Adrenal gland (tissue), 12 donors: Measurements from ENCODE around the gene PIP4K2C. TPM values are rescaled to one million over a fixed set of nuclear protein-coding genes. Genes with fewer than 3 reads are reported as not detected.

Experiments used
- DNase-seq, 7 donors: peaks; one replicate each; pipeline ENCODE4 v3.0.0-alpha.2; 2019 to 2020
- H3K27ac ChIP-seq, 5 donors: fragments of 200-600 bp; sonication (generic) in 4 of 5; 1 replicate in 3 of 5; 2 replicates in 2 of 5; pipeline versions ENCODE4 v1.5.1 to v1.8.0; 2016 to 2020; ENCODE audit warnings: mild to moderate bottlenecking in 1 of 5
- H3K27me3 ChIP-seq: fragments of 200-600 bp; 2 replicates; pipeline ENCODE4 v1.8.0; 2021
- H3K36me3 ChIP-seq, 2 donors: fragments of 200-600 bp; replicated peaks in 1 of 2; 1 replicate in 1 of 2; 2 replicates in 1 of 2; pipeline versions ENCODE4 v1.5.1 to v1.8.0; 2018 to 2022
- H3K4me1 ChIP-seq, 2 donors: fragments of 200-600 bp; replicated peaks in 1 of 2; 1 replicate in 1 of 2; 2 replicates in 1 of 2; pipeline versions ENCODE4 v1.5.1 to v1.8.0; 2018 to 2021
- H3K4me3 ChIP-seq, 4 donors: fragments of 200-600 bp; sonication (generic) in 3 of 4; one replicate each; pipeline ENCODE4 v1.5.1; 2016 to 2018
- H3K9me3 ChIP-seq, 3 donors: fragments of 200-600 bp; sonication (generic) in 1 of 3; replicated peaks in 1 of 3; 1 replicate in 2 of 3; 2 replicates in 1 of 3; pipeline versions ENCODE4 v1.5.1 to v1.8.0; 2016 to 2021
- POLR2A ChIP-seq, 2 donors: fragments of 450-650 bp; IDR thresholded peaks; one replicate each; pipeline ENCODE4 v1.6.1; 2017; ENCODE audit warnings: antibody characterized with exemption in 2 of 2, mild to moderate bottlenecking in 2 of 2, moderate library complexity in 1 of 2
- WGBS, 4 donors: extraction: QIAGEN DNeasy Blood & Tissue Kit in 2 of 4; methylation state at CpG; one replicate each; pipeline versions ENCODE4 v1.1.5 to v1.1.7; 2013 to 2017; 5-methylcytosine and 5-hydroxymethylcytosine counted together
- intact Hi-C, 2 donors: fragments of 100-400 bp; cut with DNase I; formaldehyde crosslinking; loops; one replicate each; pipeline versions ENCODE4 v1.14.1 to v1.15.0; 2022 to 2023
- polyA plus RNA-seq, 3 donors: library from polyadenylated mRNA; stranded (reverse); fragments of 200-250 nt in 2 of 3; fragments of 350-450 nt in 1 of 3; fragmentation: Illumina TruSeq in 1 of 3; extraction: RNeasy Lipid Tissue Mini Kit (QIAGEN cat#74804) in 1 of 3; gene quantifications; one replicate each; pipeline ENCODE4 v1.2.3, GENCODE V29; 2013 to 2014
- total RNA-seq, 9 donors: library from RNA; depleted of rRNA in 4 of 9; stranded (reverse); fragments of >200 nt in 4 of 9; fragments of 120-200 nt in 1 of 9; fragmentation: NEBNext Ultra II Directional in 1 of 9; extraction: Animal tissue kit (Norgen Biotek cat#: 25700) in 1 of 9; gene quantifications; one replicate each; pipeline versions ENCODE4 v1.1.0 to v1.2.4, GENCODE V29; 2013 to 2023
- TF ChIP-seq, protein P1 (sequence below), 6 experiments: fragments of 450-650 bp in 4 of 6; fragments of 200-600 bp in 2 of 6; sonication (generic) in 1 of 6; IDR thresholded peaks; 1 replicate in 5 of 6; 2 replicates in 1 of 6; pipeline versions ENCODE4 v1.5.1 to v1.8.0; 2016 to 2021; ENCODE audit warnings: antibody characterized with exemption in 6 of 6, mild to moderate bottlenecking in 2 of 6, moderate library complexity in 1 of 6
- donor health status: healthy with polysubstance abuse.
- donor health status: Bipolar disorder and iron deficiency.
- donor health status: DM: yes; HTN: yes; CAD: no.
- donor health status: DM: no; HTN: no; CAD: no.
- donor health status: DM: no; HTN: no; CAD: no.
- donor health status: DM: yes; HTN: yes; CAD: no.

PIP4K2C gene
- total and polyA plus RNA-seq, 12 donors, result 8.1 to 75.9 (median 28.2) TPM

DNA sequence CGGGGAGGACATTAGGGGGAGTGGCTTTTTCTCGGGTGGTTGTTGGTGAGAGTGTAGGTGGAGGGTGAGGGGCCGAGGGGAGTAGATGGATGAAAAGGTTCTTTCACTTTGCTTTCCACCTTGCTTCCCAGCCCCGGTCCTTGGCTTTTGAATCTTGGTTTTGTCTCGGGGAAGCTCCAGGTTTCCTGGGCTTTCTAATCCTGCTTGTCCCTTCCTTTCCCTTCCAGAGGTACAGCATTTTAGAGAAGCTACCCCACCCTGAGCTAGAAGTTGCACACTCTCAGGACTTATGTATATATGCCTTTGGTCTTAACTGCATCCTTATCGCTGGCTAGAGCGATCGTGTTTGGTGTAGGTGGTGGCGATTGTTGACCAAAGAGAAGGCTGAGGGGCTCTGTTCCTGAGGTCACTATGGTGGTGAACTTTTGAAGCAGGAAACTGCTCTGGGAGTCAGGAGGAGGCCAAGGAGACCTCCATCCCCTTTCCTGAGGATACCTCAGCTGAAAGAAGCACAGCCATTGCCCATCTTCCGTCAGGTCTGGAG is 862 bp downstream of the PIP4K2C start:
- H3K4me3 ChIP-seq, result peak overlapping the region; percentile 75 to 97 (median 87)
- H3K4me1 ChIP-seq, result peaks cover 7 to 14% of the 10 kb centered on the region in 2 donors
- peaks cover 0 to 7% of the 10 kb centered on the region in 2 donors for H3K36me3 ChIP-seq
- intact Hi-C loops, result no loop called here
- no peak for DNase-seq
- no peaks in the 10 kb centered on the region for H3K27me3 ChIP-seq
- TF ChIP-seq POLR2A (IDR thresholded peaks at IDR 0.05), result no peak
- TF ChIP-seq, protein P1, sequence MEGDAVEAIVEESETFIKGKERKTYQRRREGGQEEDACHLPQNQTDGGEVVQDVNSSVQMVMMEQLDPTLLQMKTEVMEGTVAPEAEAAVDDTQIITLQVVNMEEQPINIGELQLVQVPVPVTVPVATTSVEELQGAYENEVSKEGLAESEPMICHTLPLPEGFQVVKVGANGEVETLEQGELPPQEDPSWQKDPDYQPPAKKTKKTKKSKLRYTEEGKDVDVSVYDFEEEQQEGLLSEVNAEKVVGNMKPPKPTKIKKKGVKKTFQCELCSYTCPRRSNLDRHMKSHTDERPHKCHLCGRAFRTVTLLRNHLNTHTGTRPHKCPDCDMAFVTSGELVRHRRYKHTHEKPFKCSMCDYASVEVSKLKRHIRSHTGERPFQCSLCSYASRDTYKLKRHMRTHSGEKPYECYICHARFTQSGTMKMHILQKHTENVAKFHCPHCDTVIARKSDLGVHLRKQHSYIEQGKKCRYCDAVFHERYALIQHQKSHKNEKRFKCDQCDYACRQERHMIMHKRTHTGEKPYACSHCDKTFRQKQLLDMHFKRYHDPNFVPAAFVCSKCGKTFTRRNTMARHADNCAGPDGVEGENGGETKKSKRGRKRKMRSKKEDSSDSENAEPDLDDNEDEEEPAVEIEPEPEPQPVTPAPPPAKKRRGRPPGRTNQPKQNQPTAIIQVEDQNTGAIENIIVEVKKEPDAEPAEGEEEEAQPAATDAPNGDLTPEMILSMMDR (IDR thresholded peaks at IDR 0.05), result no peak
- WGBS, 4 donors, result 40 to 51% (median 46%) methylated on average over 10 of the region's 10 CpGs
- no peaks in the 10 kb centered on the region for H3K9me3 ChIP-seq
- H3K27ac ChIP-seq, result peak overlapping the region in 1 of 5 donors; percentile 49

DNA sequence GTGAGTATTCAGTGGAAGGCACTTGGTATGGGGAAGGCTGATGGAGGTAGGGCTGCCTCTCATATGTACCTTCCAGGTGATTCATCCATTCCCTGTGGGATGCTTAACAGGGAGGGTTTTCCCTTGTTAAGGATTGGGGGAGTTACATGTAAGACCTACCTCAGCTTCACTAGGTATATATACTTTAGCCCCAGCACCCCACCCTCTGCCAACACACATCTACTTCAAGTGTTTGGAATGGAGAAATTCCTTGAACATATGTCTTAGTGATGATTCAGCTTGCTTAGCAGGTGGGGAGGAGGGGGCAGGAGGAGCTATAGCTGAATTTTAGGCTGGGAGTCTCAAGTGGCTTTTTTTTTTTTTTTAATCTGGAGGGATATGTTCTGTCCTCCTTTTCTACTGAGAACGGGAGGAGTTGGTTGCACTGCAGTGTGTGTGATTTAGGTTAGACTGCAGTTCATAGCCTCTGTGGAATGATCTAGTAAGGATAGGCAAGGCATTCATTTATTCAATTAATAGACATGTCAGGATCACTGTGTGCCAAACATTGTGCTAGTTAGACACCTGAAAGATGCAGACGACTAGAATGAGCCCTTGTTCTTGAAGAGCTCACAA is 1.7 kb downstream of the PIP4K2C start:
- Histone ChIP-seq H3K36me3 (peaks cover 0 to 9% of the 10 kb centered on the region in 2 donors), H3K4me1 (peaks cover 7 to 14% of the 10 kb centered on the region in 2 donors), H3K4me3 (no peak overlapping the region), H3K9me3 (no peaks in the 10 kb centered on the region), H3K27me3 (no peaks in the 10 kb centered on the region), H3K27ac (no peak overlapping the region)
- DNase-seq, result no peak
- TF ChIP-seq, protein P1 (IDR thresholded peaks at IDR 0.05), result no peak
- no peak for TF ChIP-seq POLR2A (IDR thresholded peaks at IDR 0.05)
- WGBS, 4 donors, result 75 to 85% (median 76%) methylated on average over 2 of the region's 2 CpGs
- intact Hi-C loops, result no loop called here

- 89 to 94% (median 92%) methylated on average over 4 of the region's 4 CpGs for WGBS, 4 donors
- H3K36me3 ChIP-seq, result peaks cover 0 to 14% of the 10 kb centered on the region in 2 donors
- no peak overlapping the region for H3K27ac ChIP-seq
- intact Hi-C loops, result no loop called here
- TF ChIP-seq, protein P1 (IDR thresholded peaks at IDR 0.05), result no peak
- TF ChIP-seq POLR2A (IDR thresholded peaks at IDR 0.05), result no peak
- no peaks in the 10 kb centered on the region for H3K9me3 ChIP-seq
- H3K4me3 ChIP-seq, result no peak overlapping the region
- H3K27me3 ChIP-seq, result no peaks in the 10 kb centered on the region
- H3K4me1 ChIP-seq, result peaks cover 7 to 14% of the 10 kb centered on the region in 2 donors
- DNase-seq, result no peak
These were observed 2.2 kb downstream of the PIP4K2C start for GRCh38 chr12:57593187-57593586.

DNA sequence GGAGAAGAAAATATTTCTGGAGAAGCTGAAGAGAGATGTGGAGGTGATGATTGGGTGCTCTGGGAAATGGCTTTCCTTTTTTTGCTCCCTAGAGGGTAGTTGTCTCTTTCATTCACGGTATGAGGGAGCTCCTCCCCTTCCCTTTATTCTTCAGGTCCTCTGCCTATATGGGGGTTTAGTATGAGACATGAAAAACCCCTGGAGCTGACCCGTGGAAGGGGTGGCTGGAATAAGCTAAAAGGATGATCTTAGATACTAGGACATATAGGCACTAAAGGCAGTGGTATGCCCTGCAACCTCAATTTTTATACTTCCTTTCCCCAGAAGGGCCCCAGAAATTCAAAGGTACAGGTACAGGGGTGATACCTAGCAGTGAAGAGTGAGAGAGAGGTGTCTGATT is 9.4 kb downstream of the PIP4K2C start:
- 63 to 87% (median 75%) methylated on average over 2 of the region's 2 CpGs for WGBS, 4 donors

More for the DNA sequence above, 9.4 kb downstream of the PIP4K2C start:
- no peak for DNase-seq
- peaks cover 14 to 15% of the 10 kb centered on the region in 2 donors for H3K4me1 ChIP-seq
- peaks cover 0 to 43% of the 10 kb centered on the region in 2 donors for H3K36me3 ChIP-seq
- no peak overlapping the region for H3K27ac ChIP-seq
- intact Hi-C loops, result no loop called here
- TF ChIP-seq POLR2A (IDR thresholded peaks at IDR 0.05), result no peak
- TF ChIP-seq, protein P1 (IDR thresholded peaks at IDR 0.05), result no peak
- no peaks in the 10 kb centered on the region for H3K9me3 ChIP-seq
- H3K4me3 ChIP-seq, result no peak overlapping the region
- H3K27me3 ChIP-seq, result no peaks in the 10 kb centered on the region
